NT2/D1 (cell line): ENCODE results near the gene SEC61A1.

Experiments
- SUZ12 ChIP-seq: IDR thresholded peaks from 2 replicates; pipeline ENCODE4 v1.6.1; 2011; ENCODE audit not compliant: insufficient read length, insufficient read depth; ENCODE audit errors: extremely low read depth
- YY1 ChIP-seq: IDR thresholded peaks from 2 replicates; pipeline ENCODE4 v1.6.1; 2011; ENCODE audit not compliant: insufficient read length, insufficient read depth
- ZNF274 ChIP-seq: IDR thresholded peaks from 2 replicates; pipeline ENCODE4 v1.6.1; 2011; ENCODE audit warnings: mild to moderate bottlenecking, low read depth, low read length

DNA sequence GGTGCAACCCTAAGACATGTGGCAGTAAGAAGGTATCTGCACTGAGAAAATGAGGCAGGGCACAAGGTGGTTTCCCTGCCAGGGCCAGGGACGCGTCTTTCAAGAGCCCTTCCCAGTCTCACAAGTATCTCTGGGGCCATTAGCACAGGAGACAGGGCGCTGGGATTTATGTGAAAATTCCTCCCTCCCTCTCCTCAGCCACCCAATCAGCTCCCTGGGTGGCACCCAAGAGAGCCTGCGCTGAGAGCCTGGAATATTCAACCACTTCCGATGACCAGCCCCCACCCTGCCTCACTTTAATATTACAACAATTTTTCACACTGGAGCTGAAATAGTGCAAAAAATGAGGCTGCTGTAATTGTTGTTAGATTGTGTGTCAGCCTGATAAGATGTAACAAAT is 26.1 kb downstream of the SEC61A1 start:
- TF ChIP-seq ZNF274, result no peak
- no peak for TF ChIP-seq YY1
- TF ChIP-seq SUZ12, result no peak
